GM21515 (cell line): ENCODE measurements around the gene PHC3.
A peak's percentile ranks its signal among the peaks of the same experiment; 100 is the strongest.
"Not testable (repeated sequence)": the region's sequence is repeated elsewhere in the genome, so short reads cannot be mapped to it uniquely, and the experiment has no call there.

ENCODE experiments used
- ATAC-seq: cut with Tn5 transposase; IDR thresholded peaks from one replicate; pipeline ENCODE4 v1.9.1; 2021; ENCODE audit not compliant: unreplicated experiment

The PHC3 gene

GRCh38 chr3:170180908-170181885, at the start of gene PHC3:
Gene PHC3, minus strand, starts transcription at chr3:170181733. Its CDS starts 18 bp downstream, at chr3:170181715.
- ATAC-seq = peak; percentile 76

- ATAC-seq = no peak
Measured at GRCh38 chr3:170228093-170228766, 46.7 kb upstream of the PHC3 start.

- ATAC-seq = no peak
Measured at GRCh38 chr3:170226426-170226960, 45.0 kb upstream of the PHC3 start.

GRCh38 chr3:170225166-170225565, 43.6 kb upstream of the PHC3 start:
- ATAC-seq = no peak

- peak; percentile 39 for ATAC-seq
Measured at GRCh38 chr3:170222647-170223541, 41.4 kb upstream of the PHC3 start.

GRCh38 chr3:170221924-170222646, 40.6 kb upstream of the PHC3 start, which contains the start of gene PRKCI:
Gene PRKCI, plus strand, starts transcription at chr3:170222424. Its CDS starts 246 bp downstream, at chr3:170222670.
- peak; percentile 97 for ATAC-seq

- no peak for ATAC-seq
Measured at GRCh38 chr3:170220871-170221270, 39.3 kb upstream of the PHC3 start.

GRCh38 chr3:170219850-170220249, 38.3 kb upstream of the PHC3 start:
- no peak for ATAC-seq

- no peak for ATAC-seq
Measured at GRCh38 chr3:170211668-170212067, 30.1 kb upstream of the PHC3 start.

GRCh38 chr3:170207717-170208116, 26.2 kb upstream of the PHC3 start:
- ATAC-seq = no peak

- ATAC-seq = not testable (repeated sequence)
Measured at GRCh38 chr3:170206164-170206762, 24.7 kb upstream of the PHC3 start.

GRCh38 chr3:170205302-170205701, 23.8 kb upstream of the PHC3 start:
- ATAC-seq = no peak

- no peak for ATAC-seq
Measured at GRCh38 chr3:170204509-170204908, 23.0 kb upstream of the PHC3 start.

- ATAC-seq = no peak
Measured at GRCh38 chr3:170204023-170204472, 22.5 kb upstream of the PHC3 start.

GRCh38 chr3:170203457-170203856, 21.9 kb upstream of the PHC3 start:
- ATAC-seq = no peak

- no peak for ATAC-seq
Measured at GRCh38 chr3:170201527-170201926, 20.0 kb upstream of the PHC3 start.

- no peak for ATAC-seq
Measured at GRCh38 chr3:170200987-170201386, 19.5 kb upstream of the PHC3 start.

GRCh38 chr3:170196833-170197232, 15.3 kb upstream of the PHC3 start:
- no peak for ATAC-seq

- not testable (repeated sequence) for ATAC-seq
Measured at GRCh38 chr3:170195759-170196158, 14.2 kb upstream of the PHC3 start.
